Thyroid gland (tissue), 4 donors: Measurements from ENCODE around the gene RIPOR2. TPM values are rescaled to one million over a fixed set of nuclear protein-coding genes. Genes with fewer than 3 reads are reported as not detected.

Source experiments
- DNase-seq, 2 donors: peaks; one replicate each; pipeline ENCODE4 v3.0.0-alpha.2; 2019
- H3K27ac ChIP-seq, 3 donors: fragments of 200-600 bp; sonication (generic); 1 replicate in 2 of 3; 2 replicates in 1 of 3; pipeline ENCODE4 v1.5.1; 2016 to 2019; ENCODE audit warnings: mild to moderate bottlenecking in 1 of 3, moderate library complexity in 1 of 3
- H3K27me3 ChIP-seq: fragments of 200-600 bp; sonication (generic); one replicate; pipeline ENCODE4 v1.5.1; 2019
- H3K36me3 ChIP-seq, 2 donors: fragments of 200-600 bp; sonication (generic); one replicate each; pipeline ENCODE4 v1.5.1; 2016 to 2019
- H3K4me1 ChIP-seq, 2 donors: fragments of 200-600 bp; sonication (generic); one replicate each; pipeline ENCODE4 v1.5.1; 2017 to 2019
- H3K4me3 ChIP-seq, 3 donors: fragments of 200-600 bp; sonication (generic); replicated peaks in 1 of 3; 1 replicate in 2 of 3; 2 replicates in 1 of 3; pipeline ENCODE4 v1.5.1; 2016; ENCODE audit warnings: mild to moderate bottlenecking in 1 of 3
- H3K9me3 ChIP-seq: fragments of 200-600 bp; sonication (generic); one replicate; pipeline ENCODE4 v1.5.1; 2017
- CTCF ChIP-seq, 6 experiments: fragments of 200-600 bp in 3 of 6; fragments of 450-650 bp in 3 of 6; sonication (generic) in 3 of 6; IDR thresholded peaks; one replicate each; pipeline ENCODE4 v1.5.1; 2016 to 2019; ENCODE audit warnings: antibody characterized with exemption in 6 of 6, mild to moderate bottlenecking in 2 of 6, inconsistent platforms in 1 of 6, moderate library complexity in 1 of 6
- POLR2A ChIP-seq, 2 donors: fragments of 450-650 bp; IDR thresholded peaks; one replicate each; pipeline ENCODE4 v1.6.1; 2017; ENCODE audit warnings: antibody characterized with exemption in 2 of 2, mild to moderate bottlenecking in 2 of 2, moderate library complexity in 1 of 2
- WGBS, 2 donors: methylation state at CpG; one replicate each; pipeline ENCODE4 v1.1.5; 2017; 5-methylcytosine and 5-hydroxymethylcytosine counted together
- intact Hi-C: fragments of 100-400 bp; cut with DNase I; formaldehyde crosslinking; loops from one replicate; pipeline ENCODE4 v1.15.1; 2023
- total RNA-seq, 4 donors: library from RNA; depleted of rRNA; stranded (reverse); fragments of >200 nt; gene quantifications; one replicate each; pipeline ENCODE4 v1.2.3, GENCODE V29; 2016

The RIPOR2 gene
- total RNA-seq, 4 donors from 2014 or later, result 3.1 to 13.0 (median 8.4) TPM

GRCh38 chr6:24947636-24948035, 11.9 kb upstream of the RIPOR2 start:
- 95 to 96% methylated on average over 4 of the region's 4 CpGs for WGBS, 2 donors
- intact Hi-C loops, result no loop called here
- DNase-seq, result no peak
- no peak overlapping the region for H3K27ac ChIP-seq
- TF ChIP-seq POLR2A (IDR thresholded peaks at IDR 0.05) (no peak), CTCF (IDR thresholded peaks at IDR 0.05) (no peak)
- H3K4me1 ChIP-seq, result peaks cover 0 to 13% of the 10 kb centered on the region in 2 donors
- H3K9me3 ChIP-seq, result no peaks in the 10 kb centered on the region
- H3K27me3 ChIP-seq, result no peaks in the 10 kb centered on the region
- H3K36me3 ChIP-seq, result no peaks in the 10 kb centered on the region
- H3K4me3 ChIP-seq, result no peak overlapping the region

GRCh38 chr6:24945054-24945453, 9.3 kb upstream of the RIPOR2 start:
- Histone ChIP-seq H3K4me1 (peaks cover 0 to 1% of the 10 kb centered on the region in 2 donors), H3K9me3 (no peaks in the 10 kb centered on the region), H3K27ac (no peak overlapping the region), H3K27me3 (no peaks in the 10 kb centered on the region), H3K36me3 (no peaks in the 10 kb centered on the region), H3K4me3 (no peak overlapping the region)
- no peak for TF ChIP-seq CTCF (IDR thresholded peaks at IDR 0.05)
- no peak for TF ChIP-seq POLR2A (IDR thresholded peaks at IDR 0.05)
- intact Hi-C loops, result no loop called here
- DNase-seq, result no peak

- Histone ChIP-seq H3K27ac (no peak overlapping the region), H3K4me1 (no peaks in the 10 kb centered on the region), H3K9me3 (no peaks in the 10 kb centered on the region), H3K4me3 (no peak overlapping the region), H3K36me3 (no peaks in the 10 kb centered on the region), H3K27me3 (no peaks in the 10 kb centered on the region)
- TF ChIP-seq POLR2A (IDR thresholded peaks at IDR 0.05) (no peak), CTCF (IDR thresholded peaks at IDR 0.05) (no peak)
- intact Hi-C loops, result no loop called here
- DNase-seq, result no peak
- WGBS, 2 donors, result 66 to 86% methylated on average over 2 of the region's 2 CpGs
Measured at GRCh38 chr6:24943774-24944173, 8.0 kb upstream of the RIPOR2 start.

- Histone ChIP-seq H3K4me1 (peaks cover 0 to 10% of the 10 kb centered on the region in 2 donors), H3K36me3 (no peaks in the 10 kb centered on the region), H3K9me3 (no peaks in the 10 kb centered on the region), H3K27ac (no peak overlapping the region), H3K27me3 (no peaks in the 10 kb centered on the region), H3K4me3 (no peak overlapping the region)
- intact Hi-C loops, result no loop called here
- 83 to 85% methylated on average over 9 of the region's 9 CpGs for WGBS, 2 donors
- no peak for TF ChIP-seq CTCF (IDR thresholded peaks at IDR 0.05)
- no peak for TF ChIP-seq POLR2A (IDR thresholded peaks at IDR 0.05)
- DNase-seq, result no peak
Measured at GRCh38 chr6:24940311-24940917, 4.7 kb upstream of the RIPOR2 start.

GRCh38 chr6:24936641-24937317, 1.0 kb upstream of the RIPOR2 start:
- no peak for TF ChIP-seq CTCF (IDR thresholded peaks at IDR 0.05)
- no peak for TF ChIP-seq POLR2A (IDR thresholded peaks at IDR 0.05)
- intact Hi-C loops, result no loop called here
- no peaks in the 10 kb centered on the region for H3K9me3 ChIP-seq
- H3K36me3 ChIP-seq, result no peaks in the 10 kb centered on the region
- H3K27ac ChIP-seq, result no peak overlapping the region
- H3K4me3 ChIP-seq, result no peak overlapping the region
- WGBS, 2 donors, result 37 to 64% methylated on average over 5 of the region's 5 CpGs
- H3K27me3 ChIP-seq, result no peaks in the 10 kb centered on the region
- peak; percentile 32 to 51 for DNase-seq
- peaks cover 4 to 23% of the 10 kb centered on the region in 2 donors for H3K4me1 ChIP-seq
